Ovary (tissue), 9 donors: ENCODE data around the gene EFTUD2. TPM values are rescaled to one million over a fixed set of nuclear protein-coding genes. Genes with fewer than 3 reads are reported as not detected.

ENCODE experiments used
- DNase-seq, 5 donors: peaks; one replicate each; pipeline ENCODE4 v3.0.0-alpha.2; 2019 to 2020
- H3K27ac ChIP-seq, 2 donors: fragments of 200-600 bp; one replicate each; pipeline versions ENCODE4 v1.5.1 to v1.8.0; 2019 to 2022
- H3K27me3 ChIP-seq: fragments of 200-600 bp; one replicate; pipeline ENCODE4 v1.8.0; 2022
- H3K36me3 ChIP-seq: fragments of 200-600 bp; sonication (generic); one replicate; pipeline ENCODE4 v1.5.1; 2019
- H3K4me1 ChIP-seq: one replicate; pipeline ENCODE4 v1.8.1; 2013; ENCODE audit warnings: mild to moderate bottlenecking, moderate library complexity; ENCODE audit not compliant: insufficient read depth
- H3K4me3 ChIP-seq: fragments of 200-600 bp; sonication (generic); one replicate; pipeline ENCODE4 v1.5.1; 2017
- H3K9me3 ChIP-seq, 2 donors: fragments of 200-600 bp in 1 of 2; sonication (generic) in 1 of 2; one replicate each; pipeline versions ENCODE4 v1.5.1 to v1.8.1; 2013 to 2019; ENCODE audit warnings: mild to moderate bottlenecking in 1 of 2, moderate library complexity in 1 of 2
- CTCF ChIP-seq, 3 donors: fragments of 450-650 bp in 2 of 3; fragments of 200-600 bp in 1 of 3; IDR thresholded peaks; one replicate each; pipeline versions ENCODE4 v1.5.1 to v1.8.0; 2016 to 2022; ENCODE audit warnings: antibody characterized with exemption in 3 of 3, mild to moderate bottlenecking in 1 of 3
- EP300 ChIP-seq: sonication (generic); formaldehyde crosslinking; IDR thresholded peaks from one replicate; pipeline ENCODE4 v1.6.1; 2017; ENCODE audit warnings: antibody characterized with exemption
- POLR2A ChIP-seq: fragments of 450-650 bp; IDR thresholded peaks from one replicate; pipeline ENCODE4 v1.6.1; 2017; ENCODE audit warnings: antibody characterized with exemption, mild to moderate bottlenecking, moderate library complexity
- WGBS, 3 donors: extraction: QIAGEN DNeasy Blood & Tissue Kit in 1 of 3; methylation state at CpG; one replicate each; pipeline versions ENCODE4 v1.1.5 to v1.1.7; 2013 to 2017; 5-methylcytosine and 5-hydroxymethylcytosine counted together
- intact Hi-C, 4 donors: fragments of 100-400 bp; cut with DNase I; formaldehyde crosslinking; loops; one replicate each; pipeline versions ENCODE4 v1.11.0 to v1.15.1; 2022 to 2023
- polyA plus RNA-seq, 2 donors: library from polyadenylated mRNA; stranded (reverse); fragments of 200-250 nt in 1 of 2; fragments of 350-450 nt in 1 of 2; fragmentation: Illumina TruSeq in 1 of 2; extraction: RNeasy Lipid Tissue Mini Kit (QIAGEN cat#74804) in 1 of 2; gene quantifications; one replicate each; pipeline ENCODE4 v1.2.3, GENCODE V29; 2013 to 2014
- total RNA-seq, 7 donors: library from RNA; depleted of rRNA in 2 of 7; stranded (reverse); fragments of >200 nt in 2 of 7; fragmentation: NEBNext Ultra II Directional in 3 of 7; extraction: Animal tissue kit (Norgen Biotek cat#: 25700) in 3 of 7; gene quantifications; one replicate each; pipeline versions ENCODE4 v1.1.0 to v1.2.4, GENCODE V29; 2016 to 2023
- donor health status: DM: no; HTN: no; CAD: no; lungs with moderate emphysema.
- donor health status: DM: no; HTN: no; CAD: no.
- donor health status: Bipolar disorder and iron deficiency.
- donor health status: DM: yes; HTN: yes; CAD: no.
- donor health status: DM: no; HTN: no; CAD: no.
- donor health status: DM: yes; HTN: yes; CAD: no.

Gene EFTUD2
- total and polyA plus RNA-seq, 9 donors: 22.2 to 111 (median 62.5) TPM

GRCh38 chr17:44920565-44920940 lies 21.3 kb upstream of the EFTUD2 start:
- Histone ChIP-seq H3K27me3 (no peaks in the 10 kb centered on the region), H3K4me1 (no peaks in the 10 kb centered on the region), H3K4me3 (no peak overlapping the region), H3K27ac (no peak overlapping the region), H3K36me3 (no peaks in the 10 kb centered on the region), H3K9me3 (no peaks in the 10 kb centered on the region)
- 74 to 81% (median 78%) methylated on average over 7 of the region's 7 CpGs for WGBS, 3 donors
- intact Hi-C loops: loop anchor here (2.0 to 10.0 kb wide), 7 partner anchors 100 to 277 kb away; partner anchors contain the start of gene PLCD3 (in 1 of the 4)
- TF ChIP-seq POLR2A: no peak
- TF ChIP-seq EP300: no peak
- TF ChIP-seq CTCF (IDR thresholded peaks at IDR 0.05): no peak
- peak in 2 of 5 donors; percentile 20 to 32 for DNase-seq

GRCh38 chr17:44919885-44920564 lies 20.8 kb upstream of the EFTUD2 start:
- Histone ChIP-seq H3K4me3 (no peak overlapping the region), H3K36me3 (no peaks in the 10 kb centered on the region), H3K27me3 (no peaks in the 10 kb centered on the region), H3K27ac (no peak overlapping the region), H3K9me3 (no peaks in the 10 kb centered on the region), H3K4me1 (no peaks in the 10 kb centered on the region)
- 11 to 14% (median 12%) methylated on average over 8 to 9 of the region's 9 CpGs for WGBS, 3 donors
- DNase-seq: peak; percentile 77 to 86 (median 84)
- intact Hi-C loops: loop anchor here (2.0 to 10.0 kb wide), 10 partner anchors 101 to 285 kb away; partner anchors contain the start of gene PLCD3 (in 1 of the 4)
- peak; percentile 52 to 91 (median 84) for TF ChIP-seq CTCF (IDR thresholded peaks at IDR 0.05)
- TF ChIP-seq EP300: no peak

GRCh38 chr17:44919411-44919810 lies 20.2 kb upstream of the EFTUD2 start:
- no peak overlapping the region for H3K4me3 ChIP-seq
- H3K27me3 ChIP-seq: no peaks in the 10 kb centered on the region
- no peaks in the 10 kb centered on the region for H3K9me3 ChIP-seq
- no peaks in the 10 kb centered on the region for H3K36me3 ChIP-seq
- no peak overlapping the region for H3K27ac ChIP-seq
- peak in 1 of 5 donors; percentile 16 for DNase-seq
- no peak for TF ChIP-seq POLR2A
- TF ChIP-seq CTCF (IDR thresholded peaks at IDR 0.05): no peak
- TF ChIP-seq EP300: no peak
- intact Hi-C loops: loop anchor here in 2 of 4 donors (10.0 kb wide), 3 partner anchors 175 to 285 kb away; no protein-coding TSS in a partner anchor
- 60 to 74% (median 70%) methylated on average over 2 of the region's 2 CpGs for WGBS, 3 donors
- H3K4me1 ChIP-seq: no peaks in the 10 kb centered on the region

- Histone ChIP-seq H3K27me3 (no peaks in the 10 kb centered on the region), H3K4me1 (no peaks in the 10 kb centered on the region), H3K36me3 (no peaks in the 10 kb centered on the region), H3K4me3 (no peak overlapping the region), H3K9me3 (no peaks in the 10 kb centered on the region), H3K27ac (no peak overlapping the region)
- intact Hi-C loops: loop anchor here in 2 of 4 donors (10.0 kb wide), 3 partner anchors 177 to 287 kb away; no protein-coding TSS in a partner anchor
- DNase-seq: no peak
- TF ChIP-seq POLR2A (no peak), EP300 (no peak), CTCF (IDR thresholded peaks at IDR 0.05) (no peak)
- 92 to 98% (median 96%) methylated on average over 2 of the region's 2 CpGs for WGBS, 3 donors
These were observed 18.8 kb upstream of the EFTUD2 start for GRCh38 chr17:44918006-44918405.
